ENCODE results near the gene SLC49A4. TPM values are rescaled to one million over a fixed set of nuclear protein-coding genes. Genes with fewer than 3 reads are reported as not detected.

The SLC49A4 gene
- polyA plus RNA-seq, 1 of the 3 experiments (the other 2 are of a cell fraction): 6.4 TPM

GRCh38 chr3:122785231-122785630 lies 9.6 kb upstream of the SLC49A4 start:
- no peaks in the 10 kb centered on the region; a peak in 1 of 4 replicates for H3K4me1 ChIP-seq (ENCODE audit: control insufficient read depth in 1 of 2, insufficient read depth in 2 of 2, low read depth in 1 of 2, low read length in 1 of 2)
- DNase-seq: no peak
- H3K9me3 ChIP-seq: no peaks in the 10 kb centered on the region
- H3K36me3 ChIP-seq (replicated peaks in 1 of 2; ENCODE audit: control insufficient read depth in 1 of 2, insufficient read depth in 2 of 2, low read length in 1 of 2): peaks cover 0 to 2% of the 10 kb centered on the region in 2 experiments
- no peak overlapping the region for H3K27ac ChIP-seq (ENCODE audit: low read depth in 2 of 2, low read length in 1 of 2)
- H4K20me1 ChIP-seq (ENCODE audit: insufficient read depth): no peaks in the 10 kb centered on the region
- no peak overlapping the region for H3K9ac ChIP-seq
- H2AFZ ChIP-seq (ENCODE audit: low read depth): no peak overlapping the region
- 90% methylated on average over 1 of the region's 1 CpG for WGBS (ENCODE audit: low lambda C conversion rate)
- H3K27me3 ChIP-seq (ENCODE audit: insufficient read depth): no peaks in the 10 kb centered on the region
- no peak overlapping the region for H3K4me3 ChIP-seq (ENCODE audit: low read depth in 2 of 2, low read length in 1 of 2)
- CTCF ChIA-PET: interaction anchor here (1.3 kb wide), 1 partner anchor 11 kb away, joined by 4 read pairs; no protein-coding TSS in a partner anchor
- no peaks in the 10 kb centered on the region; the same call in 1 of the 2 replicates for H3K79me2 ChIP-seq (ENCODE audit: insufficient read depth)
- H3K4me2 ChIP-seq: no peak overlapping the region
- POLR2A ChIA-PET: no interaction called here
- no peak for TF ChIP-seq NRF1 (IDR thresholded peaks at IDR 0.05; ENCODE audit: low read depth, low read length)
- no peak for TF ChIP-seq SIN3A (IDR thresholded peaks at IDR 0.05; ENCODE audit: borderline replicate concordance, low read depth, low read length)
- TF ChIP-seq RCOR1 (IDR thresholded peaks at IDR 0.05; ENCODE audit: low read length): no peak
- no peak for TF ChIP-seq GATA2 (CRISPR knock-in tag; IDR thresholded peaks at IDR 0.05)
- TF ChIP-seq TCF12 (IDR thresholded peaks at IDR 0.05): no peak
- no peak for TF ChIP-seq USF2 (IDR thresholded peaks at IDR 0.05; ENCODE audit: borderline replicate concordance, low read depth, low read length)
- TF ChIP-seq TEAD4 (IDR thresholded peaks at IDR 0.05; ENCODE audit: borderline replicate concordance, insufficient read depth): no peak
- TF ChIP-seq REST (IDR thresholded peaks at IDR 0.05; ENCODE audit: low read depth, low read length): no peak
- TF ChIP-seq, protein P1, sequence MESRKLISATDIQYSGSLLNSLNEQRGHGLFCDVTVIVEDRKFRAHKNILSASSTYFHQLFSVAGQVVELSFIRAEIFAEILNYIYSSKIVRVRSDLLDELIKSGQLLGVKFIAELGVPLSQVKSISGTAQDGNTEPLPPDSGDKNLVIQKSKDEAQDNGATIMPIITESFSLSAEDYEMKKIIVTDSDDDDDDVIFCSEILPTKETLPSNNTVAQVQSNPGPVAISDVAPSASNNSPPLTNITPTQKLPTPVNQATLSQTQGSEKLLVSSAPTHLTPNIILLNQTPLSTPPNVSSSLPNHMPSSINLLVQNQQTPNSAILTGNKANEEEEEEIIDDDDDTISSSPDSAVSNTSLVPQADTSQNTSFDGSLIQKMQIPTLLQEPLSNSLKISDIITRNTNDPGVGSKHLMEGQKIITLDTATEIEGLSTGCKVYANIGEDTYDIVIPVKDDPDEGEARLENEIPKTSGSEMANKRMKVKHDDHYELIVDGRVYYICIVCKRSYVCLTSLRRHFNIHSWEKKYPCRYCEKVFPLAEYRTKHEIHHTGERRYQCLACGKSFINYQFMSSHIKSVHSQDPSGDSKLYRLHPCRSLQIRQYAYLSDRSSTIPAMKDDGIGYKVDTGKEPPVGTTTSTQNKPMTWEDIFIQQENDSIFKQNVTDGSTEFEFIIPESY (IDR thresholded peaks at IDR 0.05; ENCODE audit: borderline replicate concordance, low read depth): no peak
- no peak for TF ChIP-seq GABPA (IDR thresholded peaks at IDR 0.05; ENCODE audit: low read depth)
- TF ChIP-seq FOXM1 (IDR thresholded peaks at IDR 0.05; ENCODE audit: low read depth): no peak
- no peak for TF ChIP-seq RFX5 (IDR thresholded peaks at IDR 0.05; ENCODE audit: low read length)
- TF ChIP-seq NFIC (IDR thresholded peaks at IDR 0.05; ENCODE audit: borderline replicate concordance): no peak
- no peak for TF ChIP-seq YY1 (IDR thresholded peaks at IDR 0.05; ENCODE audit: low read depth)
- no peak for TF ChIP-seq JUND (IDR thresholded peaks at IDR 0.05)
- no peak for TF ChIP-seq POLR2AphosphoS5 (IDR thresholded peaks at IDR 0.05; ENCODE audit: low read depth, low read length)
- TF ChIP-seq MEF2A (IDR thresholded peaks at IDR 0.05; ENCODE audit: borderline replicate concordance, low read depth): no peak
- TF ChIP-seq CHD2 (IDR thresholded peaks at IDR 0.05; ENCODE audit: low read length, partially characterized antibody): no peak
- no peaks in the 10 kb centered on the region for H3K9me2 ChIP-seq
- peaks cover 8% of the 10 kb centered on the region for H3F3A ChIP-seq (replicated peaks; ENCODE audit: insufficient read depth)

Data from SK-N-SH (cell line).